Transverse colon (tissue), 4 donors: ENCODE results near the gene PBX3.

ENCODE experiments used
- EP300 ChIP-seq: sonication (generic); formaldehyde crosslinking; IDR thresholded peaks from one replicate; pipeline ENCODE4 v1.6.1; 2017; ENCODE audit warnings: antibody characterized with exemption, low read depth
- POLR2A ChIP-seq: fragments of 450-650 bp; IDR thresholded peaks from one replicate; pipeline ENCODE4 v1.6.1; 2016; ENCODE audit warnings: antibody characterized with exemption, mild to moderate bottlenecking, moderate library complexity
- POLR2AphosphoS5 ChIP-seq, 3 donors: sonication (generic); formaldehyde crosslinking; IDR thresholded peaks; one replicate each; pipeline ENCODE4 v1.6.1; 2016; ENCODE audit warnings: antibody characterized with exemption in 3 of 3
- TF ChIP-seq, protein P1 (sequence below), 5 experiments: fragments of 200-600 bp in 3 of 5; fragments of 450-650 bp in 2 of 5; sonication (generic) in 3 of 5; IDR thresholded peaks; 1 replicate in 2 of 5; 2 replicates in 3 of 5; pipeline ENCODE4 v1.5.1; 2016 to 2017; ENCODE audit warnings: antibody characterized with exemption in 5 of 5, inconsistent platforms in 3 of 5, mild to moderate bottlenecking in 2 of 5, moderate library complexity in 1 of 5

DNA sequence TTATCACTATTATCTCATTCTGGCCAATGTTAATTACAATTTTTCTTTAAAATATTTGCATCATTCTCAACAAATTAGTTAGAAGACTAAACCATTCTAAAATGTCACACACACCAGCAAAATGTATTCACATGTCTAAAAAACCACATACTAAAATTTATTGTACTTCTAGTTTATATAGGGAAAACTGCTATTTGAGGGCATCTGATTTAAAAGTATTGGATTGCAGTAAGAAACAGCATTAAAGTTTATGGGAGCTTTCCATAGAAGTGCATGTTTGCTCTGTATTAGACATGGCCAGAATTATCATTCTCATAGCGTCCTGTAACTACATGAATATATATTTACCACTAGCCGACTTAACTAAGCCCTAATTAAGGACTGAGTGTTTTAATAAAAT is 150.3 kb downstream of the PBX3 start:
- TF ChIP-seq, protein P1, sequence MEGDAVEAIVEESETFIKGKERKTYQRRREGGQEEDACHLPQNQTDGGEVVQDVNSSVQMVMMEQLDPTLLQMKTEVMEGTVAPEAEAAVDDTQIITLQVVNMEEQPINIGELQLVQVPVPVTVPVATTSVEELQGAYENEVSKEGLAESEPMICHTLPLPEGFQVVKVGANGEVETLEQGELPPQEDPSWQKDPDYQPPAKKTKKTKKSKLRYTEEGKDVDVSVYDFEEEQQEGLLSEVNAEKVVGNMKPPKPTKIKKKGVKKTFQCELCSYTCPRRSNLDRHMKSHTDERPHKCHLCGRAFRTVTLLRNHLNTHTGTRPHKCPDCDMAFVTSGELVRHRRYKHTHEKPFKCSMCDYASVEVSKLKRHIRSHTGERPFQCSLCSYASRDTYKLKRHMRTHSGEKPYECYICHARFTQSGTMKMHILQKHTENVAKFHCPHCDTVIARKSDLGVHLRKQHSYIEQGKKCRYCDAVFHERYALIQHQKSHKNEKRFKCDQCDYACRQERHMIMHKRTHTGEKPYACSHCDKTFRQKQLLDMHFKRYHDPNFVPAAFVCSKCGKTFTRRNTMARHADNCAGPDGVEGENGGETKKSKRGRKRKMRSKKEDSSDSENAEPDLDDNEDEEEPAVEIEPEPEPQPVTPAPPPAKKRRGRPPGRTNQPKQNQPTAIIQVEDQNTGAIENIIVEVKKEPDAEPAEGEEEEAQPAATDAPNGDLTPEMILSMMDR (IDR thresholded peaks at IDR 0.05), result no peak
- TF ChIP-seq POLR2AphosphoS5 (IDR thresholded peaks at IDR 0.05) (no peak), POLR2A (no peak), EP300 (no peak)
